Smooth muscle cell (in vitro differentiated cells): ENCODE data around the gene LRRC49. TPM values are rescaled to one million over a fixed set of nuclear protein-coding genes. Genes with fewer than 3 reads are reported as not detected.

ENCODE experiments used
- DNase-seq: peaks from one replicate; lab custom pipeline; 2025; ENCODE audit not compliant: unreplicated experiment; lab: John Stamatoyannopoulos, UW
- H2AFZ ChIP-seq: fragments of 200-600 bp; sonication (generic); 2 replicates; pipeline ENCODE4 v1.6.0; 2016; ENCODE audit warnings: antibody characterized with exemption, low read depth, mild to moderate bottlenecking
- H3F3A ChIP-seq: fragments of 200-600 bp; sonication (generic); 2 replicates; pipeline ENCODE4 v1.6.0; 2017; ENCODE audit warnings: antibody characterized with exemption, low read depth
- H3K27ac ChIP-seq: fragments of 200-600 bp; sonication (generic); 2 replicates; pipeline ENCODE4 v1.5.1; 2016; ENCODE audit warnings: low read depth, mild to moderate bottlenecking
- H3K27me3 ChIP-seq: fragments of 200-600 bp; sonication (generic); 2 replicates; pipeline ENCODE4 v1.6.1; 2016; ENCODE audit warnings: low read depth, mild to moderate bottlenecking
- H3K36me3 ChIP-seq: fragments of 200-600 bp; sonication (generic); 2 replicates; pipeline ENCODE4 v1.5.1; 2016; ENCODE audit warnings: low read depth
- H3K4me1 ChIP-seq: fragments of 200-600 bp; sonication (generic); 2 replicates; pipeline ENCODE4 v1.5.1; 2016; ENCODE audit warnings: low read depth
- H3K4me2 ChIP-seq: fragments of 200-600 bp; sonication (generic); 2 replicates; pipeline ENCODE4 v1.6.0; 2016; ENCODE audit warnings: mild to moderate bottlenecking
- H3K4me3 ChIP-seq: fragments of 200-600 bp; sonication (generic); 2 replicates; pipeline ENCODE4 v1.5.1; 2016; ENCODE audit warnings: mild to moderate bottlenecking
- H3K79me2 ChIP-seq: fragments of 200-600 bp; sonication (generic); 2 replicates; pipeline ENCODE4 v1.6.0; 2016; ENCODE audit warnings: low read depth, mild to moderate bottlenecking
- H3K9ac ChIP-seq: fragments of 200-600 bp; sonication (generic); 2 replicates; pipeline ENCODE4 v1.6.0; 2016; ENCODE audit warnings: low read depth
- H3K9me3 ChIP-seq: fragments of 200-600 bp; sonication (generic); replicated peaks from 2 replicates; pipeline ENCODE4 v1.5.1; 2016; ENCODE audit warnings: low read depth
- H4K20me1 ChIP-seq: fragments of 200-600 bp; sonication (generic); 2 replicates; pipeline ENCODE4 v1.6.0; 2016; ENCODE audit warnings: low read depth
- CTCF ChIP-seq: fragments of 200-600 bp; sonication (generic); IDR thresholded peaks from 2 replicates; pipeline ENCODE4 v1.5.1; 2017; ENCODE audit warnings: borderline replicate concordance, mild to moderate bottlenecking, antibody characterized with exemption; ENCODE audit not compliant: insufficient read depth, poor library complexity, severe bottlenecking
- WGBS: methylation state at CpG from one replicate; pipeline ENCODE4 v1.1.7; 2016; ENCODE audit warnings: low lambda C conversion rate; 5-methylcytosine and 5-hydroxymethylcytosine counted together
- polyA plus RNA-seq: library from polyadenylated mRNA; unstranded; fragments of >200 nt; fragmentation: Nextera tagmentation; extraction: Ambion mirVana; gene quantifications from 2 replicates; pipeline ENCODE4 v1.2.1, GENCODE V29; 2016
- total RNA-seq: library from RNA; depleted of rRNA; stranded (reverse); fragments of >200 nt; gene quantifications from 2 replicates; pipeline ENCODE4 v1.2.3, GENCODE V29; 2014

Gene LRRC49
- total and polyA plus RNA-seq, 2 experiments from 2014 or later, result 3.1 to 8.3 TPM

DNA sequence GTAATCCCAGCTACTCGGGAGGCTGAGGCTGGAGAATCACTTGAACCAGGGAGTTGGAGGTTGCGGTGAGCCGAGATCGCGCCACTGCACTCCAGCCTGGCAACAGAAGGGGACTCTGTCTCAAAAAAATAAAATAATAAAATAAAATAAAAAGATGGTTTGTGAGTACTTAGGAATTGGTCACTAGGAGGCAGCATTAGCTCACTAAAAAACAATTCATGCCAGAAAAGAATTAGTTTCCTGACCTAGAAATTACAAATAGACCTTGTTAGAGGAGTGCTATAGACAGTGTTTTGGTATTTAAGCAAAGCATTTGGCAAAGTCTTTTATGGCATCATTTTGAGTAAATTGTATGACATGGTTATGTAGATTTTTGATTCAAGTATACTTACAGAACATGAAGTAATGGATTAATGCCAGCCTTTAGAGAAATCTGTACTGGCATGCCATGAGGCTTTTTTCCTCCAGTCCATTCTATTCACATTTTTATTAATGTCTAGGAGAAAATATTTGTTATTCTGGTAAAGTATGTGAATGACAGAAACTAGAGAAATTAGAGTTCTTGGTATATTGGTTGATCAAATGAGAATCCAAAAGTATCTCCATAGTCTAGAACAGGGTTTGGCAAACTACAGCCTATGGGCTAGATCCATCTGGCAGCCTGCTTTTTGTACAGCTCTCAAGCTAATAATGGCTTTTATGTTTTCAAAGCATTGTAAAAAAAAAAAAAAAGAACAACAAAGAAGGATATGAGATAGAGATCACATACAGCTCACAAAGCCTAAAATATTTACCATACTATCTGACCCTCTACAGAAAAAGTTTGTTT lies 81.6 kb downstream of the LRRC49 start:
- Histone ChIP-seq H3K36me3 (no peaks in the 10 kb centered on the region), H3K79me2 (no peaks in the 10 kb centered on the region), H3K27me3 (no peaks in the 10 kb centered on the region), H3F3A (no peaks in the 10 kb centered on the region), H3K4me1 (no peaks in the 10 kb centered on the region), H3K27ac (no peak overlapping the region), H3K9ac (no peak overlapping the region), H3K9me3 (no peaks in the 10 kb centered on the region), H4K20me1 (no peaks in the 10 kb centered on the region), H2AFZ (no peak overlapping the region), H3K4me3 (no peak overlapping the region), H3K4me2 (no peak overlapping the region)
- no peak for DNase-seq
- WGBS, result 60% methylated on average over 5 of the region's 5 CpGs
- TF ChIP-seq CTCF, result peak; percentile 56

- no peaks in the 10 kb centered on the region for H3K9me3 ChIP-seq
- WGBS, result 58% methylated on average over 2 of the region's 2 CpGs
- H3K4me3 ChIP-seq, result no peak overlapping the region
- no peaks in the 10 kb centered on the region for H4K20me1 ChIP-seq
- no peaks in the 10 kb centered on the region for H3K27me3 ChIP-seq
- no peaks in the 10 kb centered on the region for H3K4me1 ChIP-seq
- peak overlapping the region; percentile 68 for H2AFZ ChIP-seq
- H3K4me2 ChIP-seq, result no peak overlapping the region
- no peaks in the 10 kb centered on the region for H3F3A ChIP-seq
- TF ChIP-seq CTCF, result no peak
- no peaks in the 10 kb centered on the region for H3K79me2 ChIP-seq
- no peak for DNase-seq
- H3K36me3 ChIP-seq, result no peaks in the 10 kb centered on the region
- H3K9ac ChIP-seq, result no peak overlapping the region
- no peak overlapping the region for H3K27ac ChIP-seq
Measured at GRCh38 chr15:70976851-70977250, 84.2 kb downstream of the LRRC49 start.

- Histone ChIP-seq H3K9me3 (no peaks in the 10 kb centered on the region), H3F3A (no peaks in the 10 kb centered on the region), H2AFZ (no peak overlapping the region), H3K79me2 (no peaks in the 10 kb centered on the region), H3K4me1 (no peaks in the 10 kb centered on the region), H3K9ac (no peak overlapping the region), H3K4me3 (no peak overlapping the region), H3K27ac (no peak overlapping the region), H3K4me2 (no peak overlapping the region), H3K27me3 (no peaks in the 10 kb centered on the region), H3K36me3 (no peaks in the 10 kb centered on the region), H4K20me1 (no peaks in the 10 kb centered on the region)
- no peak for DNase-seq
- 82% methylated on average over 5 of the region's 5 CpGs for WGBS
- no peak for TF ChIP-seq CTCF
Measured at GRCh38 chr15:70995383-70995970, 102.9 kb downstream of the LRRC49 start.
